Activated CD4-positive, alpha-beta T cell treated with anti-CD3 and anti-CD28 coated beads, Interleukin-2, amount 10 ng/mL, durations not matched to agents 7 days and 5 days (primary cell): Measurements from ENCODE around the gene DEDD2. TPM values are rescaled to one million over a fixed set of nuclear protein-coding genes. Genes with fewer than 3 reads are reported as not detected.
A peak's percentile ranks its signal among the peaks of the same experiment; 100 is the strongest.

Experiments used
- CTCF ChIA-PET: fragments of 350-600 bp; sonication (Branson Sonifier 250); formaldehyde crosslinking; loops from one replicate; lab custom pipeline; 2021; ENCODE audit warnings: antibody characterized with exemption; lab: Charles Lee
- POLR2A ChIA-PET: fragments of 350-600 bp; sonication (Branson Sonifier 250); formaldehyde crosslinking; loops from one replicate; lab custom pipeline; 2021; ENCODE audit warnings: antibody characterized with exemption; lab: Charles Lee
- DNase-seq: peaks from one replicate; pipeline ENCODE4 v3.0.0-alpha.2; 2020
- H3K27ac Mint-ChIP-seq: one replicate; pipeline ENCODE4 v1.8.0; 2021; ENCODE audit warnings: mild to moderate bottlenecking, moderate library complexity, mixed read lengths
- H3K27me3 Mint-ChIP-seq: one replicate; pipeline ENCODE4 v1.8.0; 2021; ENCODE audit warnings: mixed read lengths
- H3K36me3 Mint-ChIP-seq: one replicate; pipeline ENCODE4 v1.8.0; 2021; ENCODE audit warnings: low read depth, mixed read lengths
- H3K4me1 Mint-ChIP-seq: one replicate; pipeline ENCODE4 v1.8.0; 2021; ENCODE audit warnings: mixed read lengths
- H3K4me3 Mint-ChIP-seq: one replicate; pipeline ENCODE4 v1.8.0; 2021; ENCODE audit warnings: mild to moderate bottlenecking, moderate library complexity, mixed read lengths
- H3K9me3 Mint-ChIP-seq: one replicate; pipeline ENCODE4 v1.8.0; 2021; ENCODE audit warnings: mixed read lengths
- total RNA-seq, 2 experiments: library from RNA; stranded (reverse); gene quantifications; one replicate each; pipeline ENCODE4 v1.2.3, GENCODE V29; 2021

Gene DEDD2
- total RNA-seq, 2 experiments from 2014 or later = 37.2 to 42.4 TPM

DNA sequence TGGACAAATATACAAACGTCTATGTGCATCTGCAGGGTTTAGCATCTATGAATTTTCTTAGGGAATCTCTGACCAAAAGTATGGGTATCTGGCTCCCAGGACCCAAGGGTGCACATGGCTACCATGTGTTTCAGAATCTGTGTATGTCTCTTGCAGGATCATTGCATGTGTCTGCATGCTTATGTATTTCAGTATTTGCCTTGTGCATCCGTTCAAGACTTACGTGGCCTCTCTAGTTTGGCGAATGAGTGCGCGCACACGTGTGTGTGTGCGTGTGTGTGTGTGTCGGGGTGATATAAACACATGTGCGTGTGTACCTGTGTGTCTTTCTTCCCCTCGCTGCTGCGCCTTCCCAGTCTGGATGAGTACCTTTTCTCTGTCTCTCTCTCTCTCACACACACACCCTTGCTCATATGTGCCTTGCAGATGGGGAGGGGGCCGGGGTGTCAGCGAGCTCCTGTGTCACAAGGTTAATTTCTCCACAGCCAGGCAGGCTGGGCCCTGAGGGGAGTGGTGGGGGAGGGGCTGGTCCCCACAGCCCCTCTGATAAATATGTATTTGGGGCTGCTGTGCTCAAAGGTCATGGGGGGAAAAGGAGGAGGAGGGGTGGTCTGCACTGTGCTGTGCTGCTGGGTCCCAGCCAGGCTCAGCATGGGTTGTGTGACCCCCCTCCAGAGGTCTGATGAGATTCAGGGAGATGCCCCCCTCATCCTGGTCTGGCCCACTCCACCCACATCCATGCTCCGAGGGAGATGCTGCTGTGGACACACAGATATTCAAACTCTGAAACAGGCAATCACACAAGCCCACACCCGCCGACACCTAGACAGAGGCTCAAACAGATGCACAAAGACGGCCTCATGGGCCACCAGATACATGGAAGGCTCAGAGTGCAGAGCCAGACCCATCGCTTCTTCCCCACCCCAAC lies 47.7 kb downstream of the DEDD2 start:
- ChIA-PET POLR2A (no interaction called here), CTCF (no interaction called here)
- no peaks in the 10 kb centered on the region for H3K9me3 Mint-ChIP-seq
- H3K4me3 Mint-ChIP-seq = no peak overlapping the region
- no peaks in the 10 kb centered on the region for H3K4me1 Mint-ChIP-seq
- H3K36me3 Mint-ChIP-seq = no peaks in the 10 kb centered on the region
- H3K27ac Mint-ChIP-seq = no peak overlapping the region
- DNase-seq = no peak
- H3K27me3 Mint-ChIP-seq = peaks cover 7% of the 10 kb centered on the region

- no peaks in the 10 kb centered on the region for H3K36me3 Mint-ChIP-seq
- H3K9me3 Mint-ChIP-seq = no peaks in the 10 kb centered on the region
- CTCF ChIA-PET = interaction anchor here (0.9 to 1.0 kb wide), 2 partner anchors 8 to 16 kb away, joined by 3 read pairs; no protein-coding TSS in a partner anchor
These were observed 49.3 kb downstream of the DEDD2 start for GRCh38 chr19:42168206-42168605.

DNA sequence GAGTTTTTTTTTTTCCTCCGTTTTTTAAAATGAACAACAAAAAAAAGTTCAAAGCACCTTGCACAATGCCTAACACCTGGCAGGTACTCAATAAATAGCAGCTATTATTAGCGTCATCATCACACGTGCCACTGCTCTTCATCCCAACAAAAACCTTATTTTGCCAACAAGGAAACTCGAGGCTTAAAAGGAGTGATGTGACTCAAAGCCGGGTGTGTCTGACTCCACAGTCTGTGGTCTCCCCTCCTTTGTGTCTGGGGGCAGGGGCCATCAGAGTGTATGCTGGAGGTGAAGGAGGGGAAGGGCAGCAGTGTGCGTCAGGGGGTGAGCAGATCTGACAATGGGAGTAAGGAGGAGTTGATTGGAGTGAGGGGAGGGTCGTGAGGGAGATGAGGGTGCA lies 51.2 kb downstream of the DEDD2 start:
- DNase-seq = no peak
- ChIA-PET POLR2A (no interaction called here), CTCF (interaction anchor here (1.3 to 3.3 kb wide), 3 partner anchors 10 to 240 kb away, joined by 3 to 15 read pairs (median 4); no protein-coding TSS in a partner anchor)
- Mint-ChIP-seq H3K27me3 (peaks cover 5% of the 10 kb centered on the region), H3K9me3 (no peaks in the 10 kb centered on the region), H3K36me3 (no peaks in the 10 kb centered on the region), H3K27ac (no peak overlapping the region), H3K4me1 (no peaks in the 10 kb centered on the region), H3K4me3 (no peak overlapping the region)

More at GRCh38 chr19:42168206-42168605, 49.3 kb downstream of the DEDD2 start:
- Mint-ChIP-seq H3K27me3 (peaks cover 3% of the 10 kb centered on the region), H3K4me1 (no peaks in the 10 kb centered on the region), H3K27ac (peak overlapping the region; percentile 27), H3K4me3 (no peak overlapping the region)
- no peak for DNase-seq
- POLR2A ChIA-PET = no interaction called here

DNA sequence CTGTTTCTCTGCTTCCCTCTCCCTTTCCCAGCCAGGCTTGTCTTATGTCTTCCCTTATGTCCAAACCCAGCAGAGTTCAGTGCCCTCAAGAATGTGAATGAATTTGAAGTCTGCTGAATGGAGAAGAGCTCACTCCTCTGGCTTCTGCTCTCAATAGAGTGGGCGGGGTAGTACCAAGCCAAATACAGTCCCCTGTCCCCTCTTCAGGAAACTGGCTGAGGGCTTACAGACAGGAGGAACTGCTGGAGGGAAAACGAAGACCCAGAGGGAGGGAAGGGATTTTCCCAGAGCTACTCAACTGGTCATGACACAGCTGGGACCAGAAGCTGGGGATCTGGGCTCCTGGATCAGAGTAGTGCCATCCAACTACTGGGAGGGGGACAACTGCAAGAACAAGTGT lies 52.3 kb downstream of the DEDD2 start:
- H3K27ac Mint-ChIP-seq = no peak overlapping the region
- CTCF ChIA-PET = interaction anchor here (1.0 to 3.3 kb wide), 4 partner anchors 11 to 34 kb away, joined by 3 to 15 read pairs (median 4); no protein-coding TSS in a partner anchor
- H3K36me3 Mint-ChIP-seq = no peaks in the 10 kb centered on the region
- no peak for DNase-seq
- POLR2A ChIA-PET = no interaction called here
- no peaks in the 10 kb centered on the region for H3K9me3 Mint-ChIP-seq
- no peak overlapping the region for H3K4me3 Mint-ChIP-seq
- peaks cover 8% of the 10 kb centered on the region for H3K27me3 Mint-ChIP-seq
- H3K4me1 Mint-ChIP-seq = no peaks in the 10 kb centered on the region

GRCh38 chr19:42161616-42162263 lies 55.7 kb downstream of the DEDD2 start:
- H3K36me3 Mint-ChIP-seq = no peaks in the 10 kb centered on the region
- ChIA-PET POLR2A (no interaction called here), CTCF (interaction anchor here (1.0 kb wide), 1 partner anchor 19 kb away, joined by 3 read pairs; no protein-coding TSS in a partner anchor)
- no peak overlapping the region for H3K4me3 Mint-ChIP-seq
- DNase-seq = no peak
- no peak overlapping the region for H3K27ac Mint-ChIP-seq
- peaks cover 8% of the 10 kb centered on the region for H3K27me3 Mint-ChIP-seq
- H3K9me3 Mint-ChIP-seq = no peaks in the 10 kb centered on the region
- no peaks in the 10 kb centered on the region for H3K4me1 Mint-ChIP-seq

GRCh38 chr19:42159942-42160341 lies 57.5 kb downstream of the DEDD2 start:
- Mint-ChIP-seq H3K4me3 (no peak overlapping the region), H3K27ac (no peak overlapping the region), H3K36me3 (no peaks in the 10 kb centered on the region), H3K9me3 (no peaks in the 10 kb centered on the region), H3K4me1 (peaks cover 8% of the 10 kb centered on the region), H3K27me3 (peaks cover 5% of the 10 kb centered on the region)
- DNase-seq = no peak
- ChIA-PET CTCF (interaction anchor here (0.6 to 2.4 kb wide), 3 partner anchors 12 to 87 kb away, joined by 3 to 5 read pairs (median 4); no protein-coding TSS in a partner anchor), POLR2A (no interaction called here)

DNA sequence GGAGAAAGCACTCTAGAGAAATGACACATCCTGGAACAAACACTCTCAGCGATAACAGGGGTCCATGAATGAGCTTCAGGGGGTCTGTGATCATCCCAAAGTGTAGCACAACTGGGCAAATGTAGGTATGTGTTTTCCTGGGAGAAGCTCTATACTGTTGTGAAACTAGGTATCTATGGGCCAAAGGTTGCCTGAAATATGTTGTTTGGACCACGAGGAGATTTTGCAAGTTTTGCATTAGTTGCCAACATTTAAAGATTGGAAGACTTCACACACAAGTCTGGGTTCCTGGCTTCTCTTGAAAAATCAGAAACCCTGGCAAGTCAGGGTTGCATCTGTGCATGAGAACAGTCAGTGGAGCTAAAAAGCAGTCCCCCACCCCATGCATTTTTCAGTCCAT lies 58.6 kb downstream of the DEDD2 start:
- H3K27ac Mint-ChIP-seq = no peak overlapping the region
- H3K36me3 Mint-ChIP-seq = no peaks in the 10 kb centered on the region
- H3K27me3 Mint-ChIP-seq = peaks cover 5% of the 10 kb centered on the region
- no peak for DNase-seq
- peaks cover 16% of the 10 kb centered on the region for H3K4me1 Mint-ChIP-seq
- no peaks in the 10 kb centered on the region for H3K9me3 Mint-ChIP-seq
- ChIA-PET CTCF (interaction anchor here (2.4 kb wide), 1 partner anchor 13 kb away, joined by 5 read pairs; no protein-coding TSS in a partner anchor), POLR2A (no interaction called here)
- H3K4me3 Mint-ChIP-seq = no peak overlapping the region

GRCh38 chr19:42156571-42156970 lies 60.9 kb downstream of the DEDD2 start:
- CTCF ChIA-PET = interaction anchor here (1.4 kb wide), 1 partner anchor 27 kb away, joined by 3 read pairs; no protein-coding TSS in a partner anchor

DNA sequence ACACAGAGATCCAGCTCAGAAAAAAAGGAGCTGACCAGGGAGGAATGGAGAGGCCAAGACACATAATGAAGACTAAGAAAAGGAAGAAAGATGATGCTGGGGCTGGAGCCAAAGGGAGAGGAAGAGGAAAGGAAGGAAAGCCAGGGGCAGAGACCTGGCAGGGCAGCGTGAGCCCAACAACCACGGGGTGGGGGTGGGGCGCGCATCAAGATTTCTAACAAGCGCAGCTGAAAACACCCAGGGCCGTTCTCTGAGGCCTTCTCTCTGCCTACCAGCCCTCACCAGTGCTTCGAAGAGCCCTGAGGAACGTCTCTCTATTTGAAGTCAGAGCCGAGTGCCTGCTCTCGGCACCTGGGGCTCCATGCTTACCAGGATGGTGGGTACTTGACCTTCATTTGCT lies 61.7 kb downstream of the DEDD2 start:
- ChIA-PET CTCF (interaction anchor here (1.3 to 1.9 kb wide), 3 partner anchors 8 to 28 kb away, joined by 3 to 5 read pairs (median 4); no protein-coding TSS in a partner anchor), POLR2A (no interaction called here)
- H3K4me3 Mint-ChIP-seq = no peak overlapping the region
- H3K27me3 Mint-ChIP-seq = peaks cover 2% of the 10 kb centered on the region
- H3K27ac Mint-ChIP-seq = peak overlapping the region; percentile 63
- DNase-seq = no peak
- no peaks in the 10 kb centered on the region for H3K9me3 Mint-ChIP-seq
- H3K36me3 Mint-ChIP-seq = no peaks in the 10 kb centered on the region
- peaks cover 21% of the 10 kb centered on the region for H3K4me1 Mint-ChIP-seq

More at GRCh38 chr19:42156571-42156970, 60.9 kb downstream of the DEDD2 start:
- H3K4me3 Mint-ChIP-seq = no peak overlapping the region
- POLR2A ChIA-PET = no interaction called here
- no peak overlapping the region for H3K27ac Mint-ChIP-seq
- peaks cover 5% of the 10 kb centered on the region for H3K27me3 Mint-ChIP-seq
- H3K36me3 Mint-ChIP-seq = no peaks in the 10 kb centered on the region
- no peaks in the 10 kb centered on the region for H3K9me3 Mint-ChIP-seq
- DNase-seq = no peak
- peaks cover 21% of the 10 kb centered on the region for H3K4me1 Mint-ChIP-seq

DNA sequence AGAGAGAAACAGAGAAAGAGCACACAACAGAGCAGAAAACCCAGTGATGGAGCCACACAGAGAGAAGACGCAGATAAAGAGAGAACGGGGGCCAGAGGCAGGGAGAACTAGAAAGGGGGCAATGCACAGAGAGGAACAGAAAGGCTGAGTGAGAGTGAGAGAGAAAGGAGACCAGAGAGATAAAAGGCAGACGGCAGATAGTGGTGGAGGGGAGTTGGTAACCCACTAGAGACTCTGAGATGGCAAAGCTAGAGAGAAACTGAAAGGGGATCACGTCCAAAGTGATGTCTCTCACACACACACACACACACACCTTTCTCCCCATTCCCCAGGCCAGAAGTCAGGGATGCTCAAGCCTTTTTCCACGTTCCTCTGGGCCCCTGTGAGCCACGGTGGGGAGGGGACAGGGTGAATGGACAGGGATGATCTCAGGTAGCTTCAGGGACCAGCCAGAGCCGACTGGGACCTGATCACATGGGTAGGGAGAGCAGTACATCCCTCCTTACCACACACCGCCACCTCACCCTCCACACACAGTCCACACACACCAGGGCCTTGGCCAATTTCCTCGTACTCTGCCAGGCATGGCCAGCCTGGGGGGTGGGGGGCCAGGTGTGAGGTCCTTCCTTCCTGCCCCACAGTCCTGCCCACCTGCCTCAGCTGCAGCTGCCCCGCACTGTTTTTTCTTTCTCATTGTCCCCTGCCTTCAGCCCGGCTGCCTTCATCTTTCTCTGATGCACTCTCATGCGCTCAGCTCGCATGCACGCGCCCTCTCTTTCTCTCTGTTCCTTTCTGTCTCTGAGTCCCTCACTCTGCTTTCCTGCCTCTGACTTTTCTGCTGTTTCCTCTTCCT lies 62.8 kb downstream of the DEDD2 start:
- no peak overlapping the region for H3K4me3 Mint-ChIP-seq
- ChIA-PET POLR2A (no interaction called here), CTCF (interaction anchor here (1.1 to 1.9 kb wide), 3 partner anchors 9 to 26 kb away, joined by 3 to 5 read pairs (median 4); no protein-coding TSS in a partner anchor)
- no peaks in the 10 kb centered on the region for H3K27me3 Mint-ChIP-seq
- H3K9me3 Mint-ChIP-seq = no peaks in the 10 kb centered on the region
- peak; percentile 23 for DNase-seq
- H3K4me1 Mint-ChIP-seq = peaks cover 21% of the 10 kb centered on the region
- no peaks in the 10 kb centered on the region for H3K36me3 Mint-ChIP-seq
- H3K27ac Mint-ChIP-seq = peak overlapping the region; percentile 44

DNA sequence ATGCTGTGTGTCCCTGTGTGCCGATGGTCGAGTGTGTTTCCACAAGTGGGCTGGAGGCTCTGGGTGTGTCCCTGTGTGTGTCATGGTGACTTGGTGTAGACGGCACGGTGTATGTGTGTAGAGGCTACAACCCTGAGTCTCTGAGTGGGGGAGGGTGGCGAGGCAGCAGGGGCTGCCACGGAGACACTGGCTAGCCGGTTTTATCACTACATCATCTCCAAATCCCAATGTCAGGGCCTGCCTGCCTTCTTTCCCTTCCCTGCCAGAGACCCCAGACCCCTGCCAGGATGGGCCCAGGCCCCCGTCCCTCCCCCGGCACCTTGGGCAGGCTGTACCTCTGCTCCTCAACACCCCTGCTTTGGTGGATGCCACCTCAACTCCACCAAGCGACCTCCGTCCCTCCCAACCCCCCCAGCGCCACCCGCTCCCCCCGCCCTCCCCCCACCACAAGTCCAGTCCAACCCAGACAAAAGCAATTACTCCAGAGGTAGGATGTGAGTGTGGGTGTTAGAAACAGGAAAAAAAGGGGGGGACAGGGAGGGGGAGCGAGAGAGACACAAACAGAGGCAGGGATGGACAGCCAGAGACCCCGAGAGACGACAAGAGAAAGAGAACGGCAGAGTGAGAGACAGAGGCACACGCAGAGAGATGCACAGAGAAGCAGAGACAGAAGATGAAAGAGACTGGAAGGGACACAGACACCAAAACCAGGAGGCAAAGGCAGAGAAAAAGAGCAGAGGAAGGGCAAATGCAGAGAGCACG lies 63.6 kb downstream of the DEDD2 start:
- H3K27ac Mint-ChIP-seq = no peak overlapping the region
- no peak overlapping the region for H3K4me3 Mint-ChIP-seq
- DNase-seq = no peak
- peaks cover 5% of the 10 kb centered on the region for H3K27me3 Mint-ChIP-seq
- H3K4me1 Mint-ChIP-seq = peaks cover 28% of the 10 kb centered on the region
- H3K9me3 Mint-ChIP-seq = no peaks in the 10 kb centered on the region
- ChIA-PET POLR2A (no interaction called here), CTCF (interaction anchor here (1.9 kb wide), 1 partner anchor 25 kb away, joined by 4 read pairs; no protein-coding TSS in a partner anchor)
- H3K36me3 Mint-ChIP-seq = no peaks in the 10 kb centered on the region
